ENCODE measurements around the gene DNAH17.

DNAH17 gene

GRCh38 chr17:78499715-78500540, 77.3 kb downstream of the DNAH17 start:
- DNase-seq (ENCODE audit: low read depth in 3 of 3, low spot score in 1 of 3), result no peak

DNA sequence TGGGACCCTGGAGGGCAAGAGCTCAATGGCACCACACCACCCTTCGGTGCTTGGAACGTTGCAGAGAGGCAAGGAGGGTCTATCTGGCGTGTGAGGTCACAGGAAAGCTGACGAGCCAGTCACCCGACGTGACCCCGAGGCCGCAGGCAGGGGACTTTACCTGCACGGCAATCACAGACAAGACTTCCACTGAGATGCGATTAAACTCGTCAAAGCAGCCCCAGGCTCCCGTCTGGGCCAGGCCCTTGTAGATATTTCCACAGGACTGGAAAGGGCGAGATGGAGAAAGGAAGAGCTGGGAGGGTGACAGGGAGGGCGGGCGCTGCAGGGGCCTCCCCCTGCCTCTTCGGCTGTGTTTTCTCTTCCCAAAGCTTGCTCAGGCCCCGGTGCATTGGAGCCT, 78.3 kb downstream of the DNAH17 start:
- DNase-seq (ENCODE audit: low read depth in 3 of 3, low spot score in 1 of 3), result no peak

DNA sequence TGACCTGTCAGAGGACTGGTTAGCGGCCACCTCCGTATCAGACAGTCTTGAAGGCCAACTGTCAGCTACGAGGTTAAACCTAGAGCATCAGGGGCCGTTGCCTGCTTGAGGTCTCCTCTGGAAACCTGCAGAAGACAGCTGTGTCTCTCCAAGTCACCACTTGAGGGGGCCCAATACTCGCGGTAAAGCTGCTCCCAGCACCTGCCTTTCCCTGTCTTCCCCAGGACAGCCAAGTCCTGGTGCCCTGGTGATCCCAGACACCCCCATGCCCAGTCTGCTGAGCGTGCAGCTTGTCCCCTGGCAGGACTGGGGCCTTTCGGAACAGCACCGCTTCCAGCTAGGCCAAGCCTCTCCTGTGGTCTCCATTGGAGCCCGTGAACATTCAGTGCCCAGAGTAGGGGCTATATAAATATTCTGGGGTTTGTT, 80.1 kb downstream of the DNAH17 start:
- DNase-seq (ENCODE audit: low read depth in 3 of 3, low spot score in 1 of 3), result peak in 2 of 3 donors; percentile 22 to 24

- no peak for DNase-seq (ENCODE audit: low read depth in 3 of 3, low spot score in 1 of 3)
These were observed 80.9 kb downstream of the DNAH17 start for GRCh38 chr17:78496311-78496710.

GRCh38 chr17:78495634-78496033, 81.6 kb downstream of the DNAH17 start:
- DNase-seq (ENCODE audit: low read depth in 3 of 3, low spot score in 1 of 3), result no peak

DNA sequence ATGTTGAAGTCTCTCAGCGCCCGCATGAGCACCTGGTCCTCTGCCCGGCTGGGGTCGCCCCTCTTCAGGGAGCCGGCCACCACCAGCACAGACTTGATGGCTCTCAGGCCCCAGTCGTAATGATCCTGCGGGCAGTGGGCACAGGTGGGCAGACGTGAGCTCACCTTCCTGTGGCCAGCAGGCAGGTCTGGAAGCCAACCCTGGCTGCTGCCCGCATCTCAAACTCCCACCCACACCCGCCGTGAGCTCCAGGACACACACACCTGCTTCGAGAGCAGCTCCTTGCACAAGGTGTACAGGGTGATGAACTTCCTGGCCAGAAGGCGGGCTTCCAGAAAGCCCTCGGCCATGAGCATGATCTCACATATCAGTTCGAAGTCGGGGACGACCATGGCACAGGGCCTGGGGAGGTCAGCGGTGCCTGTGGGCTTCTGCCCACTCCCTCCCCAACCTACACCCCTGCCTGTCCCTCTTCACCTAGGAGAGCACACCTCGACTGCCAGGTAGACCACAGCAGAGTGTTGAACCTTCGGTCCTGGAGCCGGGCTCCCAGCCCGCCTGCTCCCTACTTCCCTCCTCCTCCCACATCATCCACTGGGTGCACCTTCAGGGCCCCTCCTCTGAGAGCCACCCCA, 82.4 kb downstream of the DNAH17 start:
- no peak for DNase-seq (ENCODE audit: low read depth in 3 of 3, low spot score in 1 of 3)

DNA sequence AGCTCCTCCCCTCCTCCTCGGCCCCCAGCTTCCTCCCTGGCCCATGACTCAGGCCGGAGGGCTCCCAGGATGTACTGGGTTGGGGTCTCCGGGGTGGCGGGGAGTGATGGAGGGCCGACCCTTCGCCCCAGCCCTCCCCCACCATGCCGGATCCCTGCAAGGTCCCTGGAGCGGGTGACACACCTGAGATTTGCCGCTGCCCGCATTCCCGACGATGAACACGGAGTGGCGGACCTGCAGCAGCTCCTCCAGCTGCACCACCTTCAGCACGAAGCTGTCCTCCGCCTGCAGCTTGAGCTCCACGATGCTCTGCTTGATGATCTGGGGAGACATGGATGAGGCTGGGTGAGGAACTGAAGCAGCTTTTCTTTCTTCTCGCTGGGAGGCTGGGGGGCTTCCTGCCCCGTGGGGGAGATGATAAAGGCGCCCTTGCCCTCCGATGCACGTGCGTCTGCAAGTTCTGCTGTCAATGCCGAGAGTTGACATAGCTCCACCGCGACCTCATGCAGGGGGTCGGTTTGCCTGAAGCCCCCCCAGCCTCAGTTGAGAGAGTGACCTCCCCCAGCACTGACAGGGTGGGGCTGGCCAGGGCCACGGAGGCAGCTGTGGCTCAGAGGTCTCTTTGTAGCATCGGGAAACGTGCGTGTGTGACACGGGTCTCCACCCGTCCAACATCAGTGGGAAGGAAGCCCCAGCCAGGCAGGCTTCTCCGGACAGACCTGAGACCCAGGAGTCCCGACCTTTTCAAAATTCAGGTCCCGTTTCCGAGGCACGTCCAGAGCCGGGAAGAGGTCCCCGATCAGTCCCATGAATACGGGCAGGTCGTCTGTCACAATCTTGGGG, 83.1 kb downstream of the DNAH17 start:
- DNase-seq (ENCODE audit: low read depth in 3 of 3, low spot score in 1 of 3), result no peak

GRCh38 chr17:78493450-78493849, 83.7 kb downstream of the DNAH17 start:
- no peak for DNase-seq (ENCODE audit: low read depth in 3 of 3, low spot score in 1 of 3)

- no peak for DNase-seq (ENCODE audit: low read depth in 3 of 3, low spot score in 1 of 3)
These were observed 84.9 kb downstream of the DNAH17 start for GRCh38 chr17:78492116-78492799.

DNA sequence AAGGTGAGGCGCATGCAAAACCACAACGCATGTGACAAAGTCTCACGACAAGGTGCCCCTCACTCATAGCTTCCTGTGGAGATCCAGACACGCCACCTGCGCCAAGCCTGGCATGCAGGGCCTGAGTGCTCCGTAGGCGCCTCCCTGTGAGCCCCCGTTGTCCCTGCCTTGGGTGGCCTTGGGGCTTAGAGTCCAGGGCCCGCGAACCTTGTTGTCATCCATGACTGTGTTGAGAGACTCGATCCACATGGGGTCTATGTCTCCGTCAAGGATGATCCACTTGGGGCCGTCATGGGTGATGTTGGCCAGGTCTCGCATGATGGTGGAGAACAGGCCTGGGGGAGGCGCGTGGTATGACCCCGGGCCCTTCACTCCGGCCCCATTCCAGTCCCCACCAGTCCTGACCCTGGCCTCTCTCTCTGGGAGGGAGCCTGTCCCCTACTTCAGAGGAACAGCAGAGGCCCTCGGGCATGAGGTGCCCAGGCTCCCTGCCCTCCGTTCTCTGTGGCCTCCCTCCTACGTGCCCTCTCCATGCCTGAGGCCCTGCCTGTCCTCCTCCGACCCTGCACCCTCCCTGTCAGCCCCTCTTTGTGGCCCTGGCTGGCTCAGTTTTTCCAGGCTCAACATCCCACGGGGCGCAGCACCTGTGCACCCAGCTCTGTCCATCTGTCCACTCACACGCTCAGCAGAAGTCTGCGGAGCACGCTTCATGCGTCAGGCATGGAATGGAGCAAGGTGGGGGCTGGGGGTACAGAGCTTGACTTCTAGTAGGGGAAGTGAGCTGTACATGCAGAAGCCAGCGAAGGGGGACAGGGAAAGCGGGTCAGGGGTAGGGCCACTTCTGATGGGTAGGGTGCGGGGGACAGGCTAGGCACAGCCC, 85.7 kb downstream of the DNAH17 start:
- no peak for DNase-seq (ENCODE audit: low read depth in 3 of 3, low spot score in 1 of 3)

DNA sequence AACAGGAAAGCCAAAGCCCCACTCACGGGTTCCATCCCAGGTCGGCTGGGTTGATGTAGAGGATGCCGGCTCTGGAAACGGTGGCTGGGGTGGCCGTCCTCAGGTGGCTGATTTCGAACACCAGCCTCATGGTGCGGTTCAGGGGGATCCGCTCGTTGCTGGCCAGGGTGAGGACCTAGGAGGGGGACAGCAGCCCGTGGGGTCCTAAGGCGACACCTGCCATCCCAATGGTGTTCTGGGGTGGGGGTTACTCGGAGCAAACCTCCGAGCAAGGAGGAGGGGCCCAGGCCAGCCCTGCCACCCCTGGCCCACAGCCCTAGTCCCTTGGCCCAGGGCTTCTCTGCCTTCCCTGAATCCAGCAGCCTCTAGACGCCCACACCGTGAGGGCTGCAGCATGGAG, 86.5 kb downstream of the DNAH17 start:
- no peak for DNase-seq (ENCODE audit: low read depth in 3 of 3, low spot score in 1 of 3)

DNA sequence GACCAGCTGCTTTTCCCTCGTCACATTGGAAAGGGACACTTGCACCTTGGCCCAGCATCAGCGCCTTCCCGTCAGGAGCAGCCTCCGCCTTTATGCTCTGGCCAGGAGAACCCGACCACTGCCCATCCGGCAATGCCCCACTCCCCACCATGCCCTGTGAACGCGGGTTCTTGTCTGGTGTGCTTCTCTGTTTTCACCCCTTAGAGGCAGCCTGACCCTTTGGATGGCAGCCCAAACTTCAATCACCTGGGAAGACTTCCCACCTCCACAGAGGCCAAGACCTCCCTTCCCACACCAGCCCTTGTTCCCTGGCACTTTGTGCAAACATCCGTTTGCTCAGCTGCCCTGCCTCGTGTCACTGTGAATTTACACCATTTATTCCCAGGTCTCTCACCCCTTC, 87.0 kb downstream of the DNAH17 start:
- no peak for DNase-seq (ENCODE audit: low read depth in 3 of 3, low spot score in 1 of 3)

GRCh38 chr17:78488867-78489634, 88.1 kb downstream of the DNAH17 start:
- no peak for DNase-seq (ENCODE audit: low read depth in 3 of 3, low spot score in 1 of 3)

GRCh38 chr17:78488156-78488555, 89.0 kb downstream of the DNAH17 start:
- DNase-seq (ENCODE audit: low read depth in 3 of 3, low spot score in 1 of 3), result no peak

DNA sequence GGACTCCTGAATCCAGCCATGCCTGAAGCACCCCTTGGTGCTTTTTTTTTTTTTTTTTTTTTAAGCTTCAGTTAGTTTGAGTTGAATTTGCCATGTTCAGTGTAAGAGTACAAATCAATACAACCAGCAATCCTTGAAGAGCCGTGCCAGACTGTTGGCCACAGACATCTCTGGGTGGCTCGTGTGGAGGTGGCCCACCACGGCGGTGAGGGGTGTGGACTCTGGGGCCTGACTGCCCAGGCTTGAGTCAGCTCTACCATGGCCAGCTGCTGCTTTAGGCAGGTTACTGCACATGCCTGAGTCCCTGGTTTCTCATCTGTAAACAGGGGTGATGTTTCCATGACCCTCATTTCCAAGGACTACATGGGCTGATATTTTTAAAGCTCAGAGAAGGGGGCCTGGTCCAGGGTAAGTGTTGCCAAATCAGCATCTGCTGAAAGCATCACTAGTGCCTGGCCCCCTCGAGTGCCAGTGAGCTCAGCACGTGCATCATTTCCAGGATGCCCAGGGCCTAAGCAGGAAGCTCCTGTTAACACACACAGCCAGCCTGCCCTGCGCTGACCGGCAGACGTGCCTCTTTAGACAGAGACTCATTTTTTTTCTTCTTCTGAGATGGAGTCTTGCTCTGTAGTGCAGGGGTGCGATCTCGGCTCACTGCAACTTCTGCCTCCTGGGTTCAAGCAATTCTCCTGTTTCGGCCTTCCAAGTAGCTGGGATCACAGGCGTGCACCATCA, 90.1 kb downstream of the DNAH17 start:
- no peak for DNase-seq (ENCODE audit: low read depth in 3 of 3, low spot score in 1 of 3)

- no peak for DNase-seq (ENCODE audit: low read depth in 3 of 3, low spot score in 1 of 3)
These were observed 90.9 kb downstream of the DNAH17 start for GRCh38 chr17:78486228-78486802.

- DNase-seq (ENCODE audit: low read depth in 3 of 3, low spot score in 1 of 3), result no peak
These were observed 91.7 kb downstream of the DNAH17 start for GRCh38 chr17:78485290-78486168.

Data from stimulated activated CD4-positive, alpha-beta T cell treated with anti-CD3 and anti-CD28 coated beads, TNF-alpha, amount 100 ng/mL, for 1 hour (primary cell).